ENCODE data around the gene ZNF205. TPM values are rescaled to one million over a fixed set of nuclear protein-coding genes. Genes with fewer than 3 reads are reported as not detected.
A peak's percentile ranks its signal among the peaks of the same experiment; 100 is the strongest.

ZNF205 gene
- total and polyA plus RNA-seq, 2 of the 8 experiments (the other 6 are each of a cell fraction or from before 2014, with no cell fraction given), result 19.1 to 19.9 TPM

- Histone ChIP-seq H3K27ac (ENCODE audit: low read depth, low read length) (peak overlapping the region; percentile 56; the same call in 1 of the 2 replicates), H4K5ac (ENCODE audit: insufficient read length, low read depth, low read length) (no peak overlapping the region), H3K4ac (replicated peaks; ENCODE audit: insufficient read length, low read depth, low read length) (no peak overlapping the region), H2BK15ac (ENCODE audit: low read length) (no peak overlapping the region), H3K23ac (ENCODE audit: insufficient read length) (no peak overlapping the region), H2BK120ac (replicated peaks; ENCODE audit: low read depth, low read length) (no peak overlapping the region), H3K4me3 (ENCODE audit: extremely low read depth in 1 of 4, insufficient read depth in 2 of 4, low read depth in 3 of 4, low read length in 4 of 4) (peak overlapping the region in 1 of 4 experiments; percentile 35; a peak in 1 of 8 replicates), H4K8ac (ENCODE audit: extremely low read depth, insufficient read depth, low read length) (no peak overlapping the region), H3K56ac (replicated peaks; ENCODE audit: insufficient read length, low read depth, low read length) (no peak overlapping the region), H3K79me1 (ENCODE audit: low read depth, low read length) (peaks cover 4% of the 10 kb centered on the region; the same call in 1 of the 2 replicates), H3K9me3 (ENCODE audit: insufficient read depth in 2 of 2, low read depth in 1 of 2, low read length in 1 of 2) (no peaks in the 10 kb centered on the region), H2AFZ (ENCODE audit: low read length) (no peak overlapping the region), H2BK20ac (ENCODE audit: low read length) (peak overlapping the region; percentile 72; the same call in 1 of the 2 replicates), H2BK5ac (ENCODE audit: low read depth, low read length) (peak overlapping the region; percentile 99), H3K18ac (ENCODE audit: extremely low read depth, low read length) (no peak overlapping the region), H3K23me2 (ENCODE audit: low read depth, low read length) (peaks cover 20% of the 10 kb centered on the region), H2BK12ac (ENCODE audit: low read depth, low read length) (peak overlapping the region; percentile 84; the same call in 1 of the 2 replicates), H3K14ac (ENCODE audit: insufficient read length) (no peak overlapping the region), H3K36me3 (ENCODE audit: control insufficient read depth in 2 of 4, insufficient read depth in 4 of 4, low read length in 3 of 4) (peaks cover 14 to 26% (median 16%) of the 10 kb centered on the region in 4 experiments), H3K4me1 (replicated peaks in 1 of 4; ENCODE audit: control insufficient read depth in 3 of 4, insufficient read depth in 4 of 4, low read length in 3 of 4) (peaks cover 8 to 23% (median 12%) of the 10 kb centered on the region in 4 experiments), H4K20me1 (replicated peaks in 1 of 2; ENCODE audit: control insufficient read depth in 1 of 2, insufficient read depth in 2 of 2, low read length in 2 of 2) (peaks cover 0 to 10% of the 10 kb centered on the region in 2 experiments), H3K79me2 (ENCODE audit: control insufficient read depth in 1 of 2, insufficient read depth in 2 of 2, low read length in 2 of 2) (peaks cover 11 to 72% of the 10 kb centered on the region in 2 experiments; a peak in 3 of 4 replicates), H3K27me3 (replicated peaks in 1 of 4; ENCODE audit: control insufficient read depth in 3 of 4, extremely low read depth in 1 of 4, insufficient read depth in 3 of 4, low read length in 3 of 4) (no peaks in the 10 kb centered on the region), H4K91ac (replicated peaks; ENCODE audit: insufficient read length, low read length) (no peak overlapping the region), H3K9ac (replicated peaks in 1 of 4; ENCODE audit: extremely low read depth in 1 of 4, low read depth in 3 of 4, low read length in 3 of 4) (no peak overlapping the region), H3K4me2 (ENCODE audit: insufficient read depth in 1 of 2, low read depth in 2 of 2, low read length in 2 of 2) (peak overlapping the region; percentile 82 to 94; a peak in 2 of 4 replicates), H2AK5ac (ENCODE audit: low read depth, low read length) (no peak overlapping the region)
- DNase-seq (ENCODE audit: low read depth in 1 of 2, low spot score in 2 of 2) (no peak), FAIRE-seq (no peak)
- CTCF ChIA-PET (ENCODE audit: partially characterized antibody), result interaction anchor here (0.6 to 36.8 kb wide), 9 partner anchors 9 to 364 kb away, joined by 3 to 619 read pairs (median 13); partner anchors contain the start of genes IL32, ZNF205 and ZNF213
- 89% methylated on average over 4 of the region's 4 CpGs; no CpG with 5 or more reads in 1 of the 2 experiments for WGBS, 2 experiments (ENCODE audit: extremely low coverage in 1 of 2, insufficient coverage in 1 of 2, insufficient read length in 1 of 2, insufficient replicate concordance in 2 of 2, low coverage in 1 of 2, low lambda C conversion rate in 2 of 2, missing lambda C conversion rate in 1 of 2)
- POLR2A ChIA-PET (ENCODE audit: partially characterized antibody), result interaction anchor here (0.9 to 15.4 kb wide), 11 partner anchors 7 to 141 kb away, joined by 3 to 169 read pairs (median 76); partner anchors contain the start of genes HCFC1R1, IL32, THOC6 and TNFRSF12A
- no peak for TF ChIP-seq PHF8 (conservative IDR thresholded peaks at IDR 0.05; ENCODE audit: low read depth, low read length)
- no peak for TF ChIP-seq CTBP2 (IDR thresholded peaks at IDR 0.05; ENCODE audit: borderline replicate concordance, insufficient read depth, insufficient read length, low read length)
- TF ChIP-seq RAD21 (IDR thresholded peaks at IDR 0.05 in 1 of 2, conservative IDR thresholded peaks at IDR 0.05 in 1 of 2; ENCODE audit: low read depth in 2 of 2, low read length in 2 of 2), result peak; percentile 15 to 32; a peak in 3 of 4 replicates
- TF ChIP-seq NRF1 (IDR thresholded peaks at IDR 0.05; ENCODE audit: low read depth, low read length), result no peak
- TF ChIP-seq NANOG (IDR thresholded peaks at IDR 0.05; ENCODE audit: insufficient read depth, low read depth, low read length, poor library complexity, severe bottlenecking), result no peak
- TF ChIP-seq CTCF (IDR thresholded peaks at IDR 0.05; ENCODE audit: control extremely low read depth in 1 of 3, insufficient read depth in 1 of 3, low read depth in 1 of 3, low read length in 3 of 3), result peak; percentile 20 to 40 (median 26)
Observed at GRCh38 chr16:3095869-3096268, 16.5 kb upstream of the ZNF205 start.

Measured in H1 (cell line).